Measurements from ENCODE around the gene NFATC3. TPM values are rescaled to one million over a fixed set of nuclear protein-coding genes. Genes with fewer than 3 reads are reported as not detected.

NFATC3 gene
- total and polyA plus RNA-seq, 2 of the 8 experiments (the other 6 are each of a cell fraction or from before 2014, with no cell fraction given): 17.6 to 34.5 TPM

DNA sequence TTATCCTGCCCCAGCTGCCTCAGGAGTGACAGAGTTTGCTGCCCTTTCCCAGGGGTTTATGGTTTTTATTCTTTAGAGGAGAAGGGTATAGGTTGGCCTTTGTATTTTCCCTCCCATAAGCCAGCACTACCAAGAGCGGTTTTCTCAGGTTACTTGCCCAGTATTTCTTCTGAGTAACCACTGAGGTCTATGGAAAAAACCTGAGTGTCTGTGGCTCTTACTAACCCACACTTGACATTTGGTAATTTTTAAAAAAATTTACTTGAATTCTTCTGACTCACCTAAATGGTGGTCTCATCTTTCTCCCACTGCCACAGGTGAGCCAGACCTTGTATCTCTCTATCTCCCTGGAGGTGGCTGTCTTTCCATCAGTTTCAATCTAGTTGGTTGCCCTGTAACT lies 185.2 kb downstream of the NFATC3 start:
- H4K8ac ChIP-seq (ENCODE audit: extremely low read depth, insufficient read depth, low read length): no peak overlapping the region
- H3K4me3 ChIP-seq (ENCODE audit: extremely low read depth in 1 of 4, insufficient read depth in 2 of 4, low read depth in 3 of 4, low read length in 4 of 4): no peak overlapping the region
- no peak overlapping the region for H2BK120ac ChIP-seq (replicated peaks; ENCODE audit: low read depth, low read length)
- H3K23me2 ChIP-seq (ENCODE audit: low read depth, low read length): peaks cover under 1% of the 10 kb centered on the region; the same call in 1 of the 2 replicates
- H3K4ac ChIP-seq (replicated peaks; ENCODE audit: insufficient read length, low read depth, low read length): no peak overlapping the region
- no peak overlapping the region for H2BK5ac ChIP-seq (ENCODE audit: low read depth, low read length)
- H3K36me3 ChIP-seq (ENCODE audit: control insufficient read depth in 2 of 4, insufficient read depth in 4 of 4, low read length in 3 of 4): peaks cover 0 to 2% (median 0%) of the 10 kb centered on the region in 4 experiments; a peak in 2 of 8 replicates
- H2BK12ac ChIP-seq (ENCODE audit: low read depth, low read length): no peak overlapping the region
- DNase-seq (ENCODE audit: low read depth in 1 of 2, low spot score in 2 of 2) (no peak), FAIRE-seq (no peak)
- H2BK20ac ChIP-seq (ENCODE audit: low read length): no peak overlapping the region
- peaks cover 0 to under 1% (median 0%) of the 10 kb centered on the region in 4 experiments; a peak in 1 of 7 replicates for H3K27me3 ChIP-seq (replicated peaks in 1 of 4; ENCODE audit: control insufficient read depth in 3 of 4, extremely low read depth in 1 of 4, insufficient read depth in 3 of 4, low read length in 3 of 4)
- H3K9ac ChIP-seq (replicated peaks in 1 of 4; ENCODE audit: extremely low read depth in 1 of 4, low read depth in 3 of 4, low read length in 3 of 4): no peak overlapping the region
- H3K23ac ChIP-seq (ENCODE audit: insufficient read length): no peak overlapping the region
- H4K20me1 ChIP-seq (replicated peaks in 1 of 2; ENCODE audit: control insufficient read depth in 1 of 2, insufficient read depth in 2 of 2, low read length in 2 of 2): no peaks in the 10 kb centered on the region
- no peak overlapping the region for H2AK5ac ChIP-seq (ENCODE audit: low read depth, low read length)
- POLR2A ChIA-PET (ENCODE audit: partially characterized antibody): interaction anchor here (2.5 kb wide), 1 partner anchor 41 kb away, joined by 11 read pairs; the partner anchor contains the start of genes PRMT7 and SLC7A6OS
- H2AFZ ChIP-seq (ENCODE audit: low read length): no peak overlapping the region
- peaks cover 12% of the 10 kb centered on the region for H3K79me1 ChIP-seq (ENCODE audit: low read depth, low read length)
- peaks cover 0 to 3% (median 2%) of the 10 kb centered on the region in 4 experiments; a peak in 4 of 7 replicates for H3K4me1 ChIP-seq (replicated peaks in 1 of 4; ENCODE audit: control insufficient read depth in 3 of 4, insufficient read depth in 4 of 4, low read length in 3 of 4)
- H3K56ac ChIP-seq (replicated peaks; ENCODE audit: insufficient read length, low read depth, low read length): no peak overlapping the region
- H4K5ac ChIP-seq (ENCODE audit: insufficient read length, low read depth, low read length): no peak overlapping the region
- peaks cover 0 to 30% of the 10 kb centered on the region in 2 experiments; a peak in 3 of 4 replicates for H3K79me2 ChIP-seq (ENCODE audit: control insufficient read depth in 1 of 2, insufficient read depth in 2 of 2, low read length in 2 of 2)
- CTCF ChIA-PET (ENCODE audit: partially characterized antibody): interaction anchor here (1.2 to 8.5 kb wide), 2 partner anchors 9 to 40 kb away, joined by 3 to 63 read pairs; partner anchors contain the start of genes PRMT7 and SLC7A6OS
- no peak overlapping the region for H3K18ac ChIP-seq (ENCODE audit: extremely low read depth, low read length)
- 0% methylated on average over 1 of the region's 1 CpG; no CpG with 5 or more reads in 1 of the 2 experiments for WGBS, 2 experiments (ENCODE audit: extremely low coverage in 1 of 2, insufficient coverage in 1 of 2, insufficient read length in 1 of 2, insufficient replicate concordance in 2 of 2, low coverage in 1 of 2, low lambda C conversion rate in 2 of 2, missing lambda C conversion rate in 1 of 2)
- H3K27ac ChIP-seq (ENCODE audit: low read depth, low read length): no peak overlapping the region
- no peaks in the 10 kb centered on the region for H3K9me3 ChIP-seq (ENCODE audit: insufficient read depth in 2 of 2, low read depth in 1 of 2, low read length in 1 of 2)
- H3K4me2 ChIP-seq (ENCODE audit: insufficient read depth in 1 of 2, low read depth in 2 of 2, low read length in 2 of 2): no peak overlapping the region
- H4K91ac ChIP-seq (replicated peaks; ENCODE audit: insufficient read length, low read length): no peak overlapping the region
- H2BK15ac ChIP-seq (ENCODE audit: low read length): no peak overlapping the region
- H3K14ac ChIP-seq (ENCODE audit: insufficient read length): no peak overlapping the region
- TF ChIP-seq, protein P1, sequence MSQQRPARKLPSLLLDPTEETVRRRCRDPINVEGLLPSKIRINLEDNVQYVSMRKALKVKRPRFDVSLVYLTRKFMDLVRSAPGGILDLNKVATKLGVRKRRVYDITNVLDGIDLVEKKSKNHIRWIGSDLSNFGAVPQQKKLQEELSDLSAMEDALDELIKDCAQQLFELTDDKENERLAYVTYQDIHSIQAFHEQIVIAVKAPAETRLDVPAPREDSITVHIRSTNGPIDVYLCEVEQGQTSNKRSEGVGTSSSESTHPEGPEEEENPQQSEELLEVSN (IDR thresholded peaks at IDR 0.05): no peak
- TF ChIP-seq KDM5A (IDR thresholded peaks at IDR 0.05; ENCODE audit: low read length): no peak
- no peak for TF ChIP-seq FOSL1 (IDR thresholded peaks at IDR 0.05; ENCODE audit: insufficient read depth, low read depth, low read length)
- TF ChIP-seq TAF7 (optimal IDR thresholded peaks at IDR 0.05; ENCODE audit: borderline replicate concordance, low read depth, low read length): no peak
- TF ChIP-seq KDM4A (IDR thresholded peaks at IDR 0.05; ENCODE audit: low read depth, low read length, severe bottlenecking): no peak
- TF ChIP-seq NANOG (IDR thresholded peaks at IDR 0.05; ENCODE audit: insufficient read depth, low read depth, low read length, poor library complexity, severe bottlenecking): no peak
- TF ChIP-seq SIN3A (conservative IDR thresholded peaks at IDR 0.05 in 1 of 2, IDR thresholded peaks at IDR 0.05 in 1 of 2; ENCODE audit: low read depth in 1 of 2, low read length in 2 of 2): no peak
- no peak for TF ChIP-seq EGR1 (IDR thresholded peaks at IDR 0.05; ENCODE audit: borderline replicate concordance, low read depth, low read length)
- TF ChIP-seq KDM1A (IDR thresholded peaks at IDR 0.05; ENCODE audit: borderline replicate concordance, low read length): no peak
- no peak for TF ChIP-seq ATF3 (IDR thresholded peaks at IDR 0.05; ENCODE audit: insufficient read depth, low read depth, low read length)
- TF ChIP-seq CBX8 (IDR thresholded peaks at IDR 0.05; ENCODE audit: borderline replicate concordance, low read depth, low read length): no peak

Data from H1 (cell line).